Nephron (organoid): ENCODE data around the gene DCAF8.
A peak's percentile ranks its signal among the peaks of the same experiment; 100 is the strongest.

Experiments used
- H3K27ac Mint-ChIP-seq, 3 experiments: 2 replicates each; pipeline ENCODE4 v1.8.0; 2020; ENCODE audit warnings: mixed read lengths in 3 of 3, mild to moderate bottlenecking in 2 of 3, moderate library complexity in 1 of 3
- H3K27me3 Mint-ChIP-seq: 2 replicates; pipeline ENCODE4 v1.8.0; 2021; ENCODE audit warnings: low read depth, mild to moderate bottlenecking, moderate library complexity, mixed read lengths
- H3K36me3 Mint-ChIP-seq: 2 replicates; pipeline ENCODE4 v1.8.0; 2020; ENCODE audit warnings: low read depth, mixed read lengths
- H3K4me1 Mint-ChIP-seq: 2 replicates; pipeline ENCODE4 v1.8.0; 2020; ENCODE audit warnings: mixed read lengths
- H3K4me3 Mint-ChIP-seq, 3 experiments: 2 replicates each; pipeline ENCODE4 v1.8.0; 2020; ENCODE audit warnings: mild to moderate bottlenecking in 3 of 3, mixed read lengths in 3 of 3, moderate library complexity in 2 of 3
- H3K9me3 Mint-ChIP-seq: 2 replicates; pipeline ENCODE4 v1.8.0; 2020; ENCODE audit warnings: mixed read lengths
- TF ChIP-seq, protein P1 (sequence below), 3 experiments: fragments of 200-600 bp; sonication (generic); IDR thresholded peaks; one replicate each; pipeline ENCODE4 v1.5.0; 2021; ENCODE audit warnings: antibody characterized with exemption in 3 of 3; ENCODE audit not compliant: unreplicated experiment in 3 of 3

Gene DCAF8

DNA sequence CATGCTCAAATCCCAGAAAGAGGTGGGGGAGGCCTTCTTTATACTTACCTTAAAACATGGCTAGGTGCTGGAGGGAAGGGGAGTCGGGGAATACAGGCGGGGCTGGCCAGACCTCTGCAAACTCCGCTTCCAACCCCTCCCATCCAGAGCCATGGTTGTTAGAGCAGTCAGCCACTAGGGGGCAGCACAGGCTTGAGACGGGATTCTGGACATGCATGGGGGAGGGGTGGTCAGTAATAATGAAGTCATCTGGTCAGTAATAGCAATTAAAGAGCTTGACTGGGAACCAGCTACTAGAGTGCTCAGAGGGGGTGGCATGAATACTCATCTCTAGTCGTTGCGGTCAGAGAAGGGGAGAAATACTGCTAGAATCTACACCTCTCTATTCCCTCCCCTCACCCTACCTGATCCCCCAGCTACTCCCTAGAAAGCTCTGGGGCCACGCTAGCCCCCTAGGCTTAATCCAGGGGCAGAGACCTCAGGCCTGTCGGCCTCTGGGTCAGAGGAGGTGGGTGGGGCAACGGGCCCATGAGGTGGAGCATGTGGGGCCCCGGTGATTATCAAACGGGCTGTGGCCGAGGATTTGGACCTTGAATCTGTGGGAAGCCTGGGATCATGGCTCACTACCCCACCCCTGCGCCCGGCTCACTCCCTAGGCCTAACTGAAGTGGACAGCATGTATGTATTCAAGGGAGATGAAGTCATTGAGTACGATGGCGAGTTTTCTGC lies 69.1 kb downstream of the DCAF8 start:
- TF ChIP-seq, protein P1, sequence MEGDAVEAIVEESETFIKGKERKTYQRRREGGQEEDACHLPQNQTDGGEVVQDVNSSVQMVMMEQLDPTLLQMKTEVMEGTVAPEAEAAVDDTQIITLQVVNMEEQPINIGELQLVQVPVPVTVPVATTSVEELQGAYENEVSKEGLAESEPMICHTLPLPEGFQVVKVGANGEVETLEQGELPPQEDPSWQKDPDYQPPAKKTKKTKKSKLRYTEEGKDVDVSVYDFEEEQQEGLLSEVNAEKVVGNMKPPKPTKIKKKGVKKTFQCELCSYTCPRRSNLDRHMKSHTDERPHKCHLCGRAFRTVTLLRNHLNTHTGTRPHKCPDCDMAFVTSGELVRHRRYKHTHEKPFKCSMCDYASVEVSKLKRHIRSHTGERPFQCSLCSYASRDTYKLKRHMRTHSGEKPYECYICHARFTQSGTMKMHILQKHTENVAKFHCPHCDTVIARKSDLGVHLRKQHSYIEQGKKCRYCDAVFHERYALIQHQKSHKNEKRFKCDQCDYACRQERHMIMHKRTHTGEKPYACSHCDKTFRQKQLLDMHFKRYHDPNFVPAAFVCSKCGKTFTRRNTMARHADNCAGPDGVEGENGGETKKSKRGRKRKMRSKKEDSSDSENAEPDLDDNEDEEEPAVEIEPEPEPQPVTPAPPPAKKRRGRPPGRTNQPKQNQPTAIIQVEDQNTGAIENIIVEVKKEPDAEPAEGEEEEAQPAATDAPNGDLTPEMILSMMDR (IDR thresholded peaks at IDR 0.05; ENCODE audit: unreplicated experiment in 3 of 3): peak; percentile 88 to 96 (median 94)
- no peak overlapping the region for H3K4me3 Mint-ChIP-seq
- peaks cover 7% of the 10 kb centered on the region for H3K27me3 Mint-ChIP-seq
- H3K9me3 Mint-ChIP-seq: no peaks in the 10 kb centered on the region
- no peak overlapping the region for H3K27ac Mint-ChIP-seq
- H3K4me1 Mint-ChIP-seq: peaks cover 19% of the 10 kb centered on the region
- H3K36me3 Mint-ChIP-seq: no peaks in the 10 kb centered on the region

DNA sequence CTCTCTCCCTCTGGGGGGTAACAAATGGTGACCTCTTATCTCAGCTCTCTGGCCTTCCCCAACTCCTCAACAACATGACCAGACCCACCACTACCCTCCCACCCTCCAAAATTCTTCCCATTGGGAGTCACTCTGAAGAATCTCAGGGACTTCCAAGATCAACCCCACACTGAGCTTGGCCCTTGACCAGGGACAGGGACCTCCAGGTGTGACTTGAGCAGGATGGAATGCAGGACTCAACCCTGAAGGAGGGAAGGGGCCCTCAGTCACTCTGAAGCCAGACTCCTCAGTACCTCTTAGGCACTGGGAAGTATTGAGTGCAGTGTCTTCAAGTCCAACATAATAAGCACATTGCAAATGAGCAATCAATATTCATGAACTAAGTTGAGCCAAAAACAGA lies 70.1 kb downstream of the DCAF8 start:
- Mint-ChIP-seq H3K9me3 (no peaks in the 10 kb centered on the region), H3K4me3 (no peak overlapping the region), H3K27ac (no peak overlapping the region), H3K4me1 (peaks cover 26% of the 10 kb centered on the region), H3K36me3 (no peaks in the 10 kb centered on the region), H3K27me3 (peaks cover 11% of the 10 kb centered on the region)
- TF ChIP-seq, protein P1 (IDR thresholded peaks at IDR 0.05; ENCODE audit: unreplicated experiment in 3 of 3): no peak

DNA sequence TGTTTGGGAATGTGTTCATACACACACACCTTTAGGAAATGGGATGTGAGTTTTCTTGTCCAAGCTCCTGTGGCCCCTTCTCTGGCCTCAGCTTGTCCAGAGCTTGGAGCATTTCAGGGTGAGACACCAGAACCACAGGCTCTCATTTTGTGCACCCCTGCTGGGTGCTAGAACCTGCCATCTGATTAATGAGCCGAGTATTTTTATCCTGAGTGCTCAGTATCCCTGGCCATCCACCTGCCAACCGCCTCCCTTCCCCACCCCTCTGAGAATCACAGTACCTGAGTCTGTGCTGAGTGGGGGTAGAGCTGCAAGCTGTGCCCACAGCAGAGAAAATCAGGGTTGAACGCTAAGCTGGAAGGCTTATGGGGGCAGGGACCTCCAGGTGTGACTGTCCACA lies 70.6 kb downstream of the DCAF8 start:
- Mint-ChIP-seq H3K36me3 (no peaks in the 10 kb centered on the region), H3K27me3 (peaks cover 11% of the 10 kb centered on the region), H3K4me3 (no peak overlapping the region), H3K4me1 (peaks cover 26% of the 10 kb centered on the region), H3K9me3 (no peaks in the 10 kb centered on the region), H3K27ac (no peak overlapping the region)
- TF ChIP-seq, protein P1 (IDR thresholded peaks at IDR 0.05; ENCODE audit: unreplicated experiment in 3 of 3): no peak

DNA sequence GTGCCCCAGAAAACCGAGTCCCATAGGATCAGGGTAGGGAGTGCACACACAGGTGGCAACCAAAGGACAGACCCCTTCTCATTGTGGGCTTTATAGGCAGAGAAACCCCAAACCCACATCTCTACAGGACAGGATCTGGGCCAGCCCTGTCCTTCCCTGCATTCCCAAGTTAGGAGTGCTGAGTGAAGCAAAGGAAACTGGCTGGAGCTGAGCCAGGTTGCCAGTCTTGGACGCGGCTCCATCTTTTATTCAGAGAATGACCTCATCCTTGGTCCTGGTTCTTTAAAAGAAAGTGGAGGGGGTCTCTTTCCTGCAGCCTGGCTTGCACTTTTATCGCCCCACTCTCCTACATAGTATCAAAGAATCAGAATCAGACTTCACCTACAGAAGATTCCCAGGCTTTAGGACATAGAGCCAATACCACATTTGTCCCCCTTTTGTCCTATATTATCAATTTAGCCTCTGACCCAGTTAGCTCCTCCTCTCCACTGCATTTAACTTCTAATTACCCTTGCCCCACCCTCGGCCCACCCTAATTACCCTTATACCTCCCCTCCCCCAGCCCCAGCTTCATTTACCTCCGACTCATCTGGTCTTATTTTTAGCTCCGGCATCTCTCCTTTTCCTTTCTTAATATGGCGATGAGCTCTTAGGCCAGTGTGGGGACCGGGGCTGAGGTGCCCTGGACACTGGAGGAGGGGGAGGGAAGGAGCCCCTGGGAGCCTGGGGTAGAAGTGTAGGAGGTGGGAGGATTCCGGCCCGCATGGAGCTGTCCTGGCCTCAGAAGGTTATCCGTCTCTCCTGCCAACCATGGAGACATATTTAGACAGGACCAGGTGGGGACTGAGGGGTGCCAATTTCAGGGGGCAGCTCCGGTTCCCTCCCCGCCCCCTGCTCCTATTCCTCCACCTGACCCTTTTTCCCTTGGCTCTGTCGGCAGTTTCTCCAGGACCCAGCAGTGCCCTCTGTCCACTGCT lies 72.4 kb downstream of the DCAF8 start, which contains the start of gene CASQ1:
Gene CASQ1, plus strand, starts transcription at position 927 of the 977 bp plus-strand sequence. CDS start 177 bp downstream, outside the sequence.
- TF ChIP-seq, protein P1 (IDR thresholded peaks at IDR 0.05; ENCODE audit: unreplicated experiment in 3 of 3): no peak
- Mint-ChIP-seq H3K27me3 (peaks cover 11% of the 10 kb centered on the region), H3K36me3 (no peaks in the 10 kb centered on the region), H3K27ac (peak within 1 kb of the TSS in 2 of 3 experiments; percentile 31 to 48), H3K9me3 (no peaks in the 10 kb centered on the region), H3K4me3 (no peak within 1 kb of the TSS), H3K4me1 (peaks cover 26% of the 10 kb centered on the region)

DNA sequence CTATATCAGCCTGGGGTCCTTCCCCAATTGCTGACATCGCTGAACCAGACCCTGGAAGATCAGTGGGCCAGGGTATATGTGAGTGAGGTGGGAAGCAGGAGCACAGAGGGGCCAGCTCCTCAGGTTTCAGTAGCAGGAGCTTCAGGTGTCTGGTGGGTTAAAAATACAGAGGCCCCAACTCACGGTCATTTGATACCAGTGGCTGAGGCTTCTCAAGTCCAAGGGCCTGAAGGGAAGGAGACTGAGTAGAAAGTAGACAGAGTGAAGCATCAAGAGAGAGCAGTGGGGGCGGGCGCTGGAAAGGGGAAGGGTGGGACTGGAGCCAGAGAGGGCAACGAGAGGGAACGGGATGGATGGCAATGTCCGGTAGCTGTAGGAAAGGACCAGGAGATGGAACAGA lies 74.0 kb downstream of the DCAF8 start:
- Mint-ChIP-seq H3K27me3 (peaks cover 11% of the 10 kb centered on the region), H3K9me3 (no peaks in the 10 kb centered on the region), H3K4me3 (no peak overlapping the region), H3K27ac (peak overlapping the region in 1 of 3 experiments; percentile 8), H3K36me3 (no peaks in the 10 kb centered on the region), H3K4me1 (peaks cover 26% of the 10 kb centered on the region)
- TF ChIP-seq, protein P1 (IDR thresholded peaks at IDR 0.05; ENCODE audit: unreplicated experiment in 3 of 3): no peak
